HepG2 (cell line): ENCODE results near the gene ATP2C2. TPM values are rescaled to one million over a fixed set of nuclear protein-coding genes. Genes with fewer than 3 reads are reported as not detected.

Experiments used
- ATAC-seq: fragments of 200-7000 bp; cut with Tn5 transposase; 3 replicates; pipeline ENCODE4 v1.9.1; 2020; ENCODE audit warnings: mild to moderate bottlenecking, moderate library complexity
- BruUV-seq: library from RNA; stranded (reverse); fragments of 400-500 nt; replicated peaks from 2 replicates; lab custom pipeline; 2021; lab: Mats Ljungman, UMichigan
- CTCF ChIA-PET: fragments of 300-600 bp; formaldehyde crosslinking; extraction: SDS; loops from one replicate; lab custom pipeline; 2021; ENCODE audit warnings: low total read pairs, inconsistent platforms, low intra/inter-chr PET ratio; lab: Yijun Ruan, JAX
- POLR2A ChIA-PET: fragments of 350-600 bp; sonication (Branson Sonifier 250); formaldehyde crosslinking; loops from one replicate; lab custom pipeline; 2020; ENCODE audit warnings: antibody characterized with exemption, inconsistent platforms; lab: Yijun Ruan, JAX
- DNase-seq: peaks from one replicate; pipeline ENCODE4 v3.0.0-alpha.2; 2015; ENCODE audit warnings: low spot score
- FAIRE-seq: peaks from 3 replicates; lab custom pipeline; 2011; peaks lifted over from hg19 to GRCh38; lab: Jason Lieb, UNC
- H2AFZ ChIP-seq: one replicate; pipeline ENCODE4 v1.6.1; 2011; ENCODE audit warnings: low read length, inconsistent platforms
- H3K27ac ChIP-seq: fragments of 300-600 bp; 3 replicates; pipeline ENCODE4 v1.8.0; 2011; ENCODE audit warnings: mixed run types, mild to moderate bottlenecking, mixed read lengths, low read length, inconsistent platforms; ENCODE audit not compliant: insufficient read depth; ENCODE audit errors: extremely low read length
- H3K27me3 ChIP-seq, 2 experiments: fragments of 200-600 bp in 1 of 2; 2 replicates in 1 of 2; 3 replicates in 1 of 2; pipeline versions ENCODE4 v1.6.0 to v1.8.0; 2011; ENCODE audit warnings: low read length in 2 of 2, mild to moderate bottlenecking in 2 of 2, moderate library complexity in 2 of 2, inconsistent platforms in 1 of 2; ENCODE audit not compliant: insufficient read depth in 2 of 2, control insufficient read depth in 1 of 2
- H3K36me3 ChIP-seq, 2 experiments: fragments of 200-600 bp in 1 of 2; replicated peaks in 1 of 2; 2 replicates in 1 of 2; 3 replicates in 1 of 2; pipeline versions ENCODE4 v1.5.1 to v1.8.0; 2011; ENCODE audit warnings: low read length in 2 of 2, inconsistent platforms in 1 of 2; ENCODE audit not compliant: insufficient read depth in 2 of 2, control insufficient read depth in 1 of 2
- H3K4me1 ChIP-seq: 2 replicates; pipeline ENCODE4 v1.5.1; 2012; ENCODE audit warnings: low read length, inconsistent platforms; ENCODE audit not compliant: insufficient read depth
- H3K4me2 ChIP-seq: 2 replicates; pipeline ENCODE4 v1.6.0; 2011; ENCODE audit warnings: low read depth, low read length, inconsistent platforms
- H3K4me3 ChIP-seq, 3 experiments: fragments of 200-600 bp in 1 of 3; sonication (generic), shearing (Covaris generic) in 1 of 3; replicated peaks in 1 of 3; 2 replicates each; pipeline ENCODE4 v1.5.1; 2011 to 2016; ENCODE audit warnings: low read length in 3 of 3, inconsistent platforms in 2 of 3, low read depth in 2 of 3, mild to moderate bottlenecking in 2 of 3, control low read depth in 1 of 3, mixed read lengths in 1 of 3; ENCODE audit not compliant: insufficient read depth in 1 of 3
- H3K79me2 ChIP-seq: one replicate; pipeline ENCODE4 v1.6.1; 2011; ENCODE audit warnings: low read length, inconsistent platforms; ENCODE audit not compliant: insufficient read depth
- H3K9ac ChIP-seq: 2 replicates; pipeline ENCODE4 v1.6.0; 2011; ENCODE audit warnings: mild to moderate bottlenecking, low read depth, low read length, inconsistent platforms; ENCODE audit not compliant: insufficient read depth
- H3K9me3 ChIP-seq: 2 replicates; pipeline ENCODE4 v1.5.1; 2012; ENCODE audit warnings: mild to moderate bottlenecking, low read length
- H4K20me1 ChIP-seq: 2 replicates; pipeline ENCODE4 v1.6.0; 2011; ENCODE audit warnings: inconsistent platforms, mild to moderate bottlenecking, low read length, moderate library complexity; ENCODE audit not compliant: insufficient read depth
- ARHGAP35 ChIP-seq: sonication (generic); formaldehyde crosslinking; IDR thresholded peaks from 2 replicates; pipeline ENCODE4 v1.9.0; 2022; ENCODE audit warnings: mild to moderate bottlenecking, inconsistent platforms, moderate library complexity, missing genetic modification reagents, borderline replicate concordance
- ATF6 ChIP-seq: sonication (generic); formaldehyde crosslinking; conservative IDR thresholded peaks from 2 replicates; pipeline ENCODE4 v1.4.0; 2020; ENCODE audit warnings: missing genetic modification reagents
- DMTF1 ChIP-seq: sonication (generic); formaldehyde crosslinking; IDR thresholded peaks from 2 replicates; pipeline ENCODE4 v1.4.0; 2020; ENCODE audit warnings: mild to moderate bottlenecking, missing genetic modification reagents
- E2F1 ChIP-seq: sonication (generic); formaldehyde crosslinking; IDR thresholded peaks from 2 replicates; pipeline ENCODE4 v1.5.0; 2020; ENCODE audit warnings: missing genetic modification reagents
- EEA1 ChIP-seq: sonication (generic); formaldehyde crosslinking; IDR thresholded peaks from 2 replicates; pipeline ENCODE4 v1.5.1; 2020; ENCODE audit warnings: mild to moderate bottlenecking, missing genetic modification reagents, borderline replicate concordance
- ETV6 ChIP-seq: sonication (generic); formaldehyde crosslinking; conservative IDR thresholded peaks from 2 replicates; pipeline ENCODE4 v1.4.0; 2020; ENCODE audit warnings: missing genetic modification reagents
- FIP1L1 ChIP-seq: fragments of 200-400 bp; formaldehyde crosslinking; IDR thresholded peaks from 2 replicates; pipeline ENCODE4 v1.6.1; 2018; ENCODE audit warnings: low read depth, mild to moderate bottlenecking, low read length, moderate library complexity, borderline replicate concordance; ENCODE audit not compliant: insufficient read depth
- FOXO1 ChIP-seq: sonication (generic); formaldehyde crosslinking; IDR thresholded peaks from 2 replicates; pipeline ENCODE4 v1.4.0; 2020; ENCODE audit warnings: missing genetic modification reagents
- GABPB1 ChIP-seq: IDR thresholded peaks from 2 replicates; pipeline ENCODE4 v1.6.1; 2016; ENCODE audit warnings: mild to moderate bottlenecking, missing genetic modification reagents, moderate library complexity, missing compliant biosample characterization
- GZF1 ChIP-seq: sonication (generic); formaldehyde crosslinking; IDR thresholded peaks from 2 replicates; pipeline ENCODE4 v1.5.1; 2020; ENCODE audit warnings: mild to moderate bottlenecking, missing genetic modification reagents
- KAT2B ChIP-seq: fragments of 150-350 bp; IDR thresholded peaks from 2 replicates; pipeline ENCODE4 v1.6.1; 2014; ENCODE audit warnings: low read depth, low read length, borderline replicate concordance
- NFKB2 ChIP-seq: sonication (generic); formaldehyde crosslinking; IDR thresholded peaks from 2 replicates; pipeline ENCODE4 v1.4.0; 2020; ENCODE audit warnings: missing genetic modification reagents, borderline replicate concordance
- PHF21A ChIP-seq: sonication (generic); formaldehyde crosslinking; IDR thresholded peaks from 2 replicates; pipeline ENCODE4 v1.5.0; 2020; ENCODE audit warnings: mild to moderate bottlenecking, missing genetic modification reagents
- RFXAP ChIP-seq: sonication (generic); formaldehyde crosslinking; IDR thresholded peaks from 2 replicates; pipeline ENCODE4 v1.4.0; 2020; ENCODE audit warnings: missing genetic modification reagents, borderline replicate concordance
- SIN3A ChIP-seq: IDR thresholded peaks from 2 replicates; pipeline ENCODE4 v1.6.1; 2011; ENCODE audit warnings: low read depth, mild to moderate bottlenecking, control low read depth, low read length, borderline replicate concordance
- ZNF260 ChIP-seq: sonication (generic); formaldehyde crosslinking; IDR thresholded peaks from 2 replicates; pipeline ENCODE4 v1.4.0; 2020; ENCODE audit warnings: missing genetic modification reagents, low read depth, mild to moderate bottlenecking, borderline replicate concordance
- ZNF598 ChIP-seq: sonication (generic); formaldehyde crosslinking; IDR thresholded peaks from 2 replicates; pipeline ENCODE4 v1.5.1; 2020; ENCODE audit warnings: mild to moderate bottlenecking, missing genetic modification reagents, borderline replicate concordance
- ZNF614 ChIP-seq: IDR thresholded peaks from 2 replicates; pipeline ENCODE4 v1.6.1; 2018; ENCODE audit warnings: missing biosample characterization, missing genetic modification reagents, inconsistent platforms, borderline replicate concordance
- ZNF891 ChIP-seq: sonication (generic); formaldehyde crosslinking; IDR thresholded peaks from 2 replicates; pipeline ENCODE4 v1.5.0; 2020; ENCODE audit warnings: mild to moderate bottlenecking, missing genetic modification reagents
- ZSCAN21 ChIP-seq: sonication (generic); formaldehyde crosslinking; IDR thresholded peaks from 2 replicates; pipeline ENCODE4 v1.8.0; 2022; ENCODE audit warnings: mild to moderate bottlenecking, missing genetic modification reagents, moderate library complexity, borderline replicate concordance
- WGBS: methylation state at CpG from one replicate; pipeline ENCODE4 v1.1.6; 2017; ENCODE audit warnings: low lambda C conversion rate; 5-methylcytosine and 5-hydroxymethylcytosine counted together
- in situ Hi-C: cut with HindIII; loops from 2 replicates; pipeline ENCODE4 v1.10.0; 2017; ENCODE audit warnings: low pct_unique_long_range_greater_than_20kb; ENCODE audit not compliant: extremely low pct_ligation_motif_present
- intact Hi-C: fragments of 100-400 bp; cut with micrococcal nuclease; formaldehyde crosslinking; loops from one replicate; pipeline ENCODE4 v1.10.0; 2022; ENCODE audit not compliant: unreplicated experiment
- polyA plus RNA-seq, 8 experiments: library from polyadenylated mRNA; depleted of rRNA in 3 of 8; stranded (reverse) in 7 of 8; unstranded in 1 of 8; fragments of >200 nt; fragmentation: Illumina TruSeq in 4 of 8; extraction: Trizol in 4 of 8; gene quantifications; 2 replicates each; pipeline versions ENCODE4 v1.2.1 to v1.2.3, GENCODE V29; 2011 to 2016; ENCODE audit warnings: low read depth in 4 of 8, missing spikeins in 1 of 8, mixed read lengths in 1 of 8; ENCODE audit not compliant: insufficient read depth in 1 of 8
- total RNA-seq, 5 experiments: library from RNA; depleted of rRNA; stranded (reverse); fragments of >200 nt; fragmentation: Illumina TruSeq; extraction: Trizol; gene quantifications; 2 replicates each; pipeline ENCODE4 v1.2.3, GENCODE V29; 2016; ENCODE audit warnings: low read depth in 1 of 5

The ATP2C2 gene
- total and polyA plus RNA-seq, 2 of the 13 experiments (the other 11 are each of a cell fraction or from before 2014, with no cell fraction given): 0.07 TPM; not detected in 1

- TF ChIP-seq DMTF1: no peak
- TF ChIP-seq ZSCAN21 (CRISPR knock-in tag): no peak
- no peak for TF ChIP-seq GZF1 (CRISPR knock-in tag)
- TF ChIP-seq ZNF260: no peak
- no peak for TF ChIP-seq ZNF598 (CRISPR knock-in tag)
- TF ChIP-seq PHF21A: no peak
- no peak for TF ChIP-seq RFXAP (CRISPR knock-in tag)
- no peak for TF ChIP-seq ZNF614 (CRISPR knock-in tag)
Measured at GRCh38 chr16:84380405-84380804, 12.1 kb downstream of the ATP2C2 start (continued).

GRCh38 chr16:84382396-84382795 lies 14.1 kb downstream of the ATP2C2 start:
- FAIRE-seq: no peak
- no peak for TF ChIP-seq SIN3A
- TF ChIP-seq NFKB2: no peak
- TF ChIP-seq EEA1 (CRISPR knock-in tag): no peak
- no peak for TF ChIP-seq ARHGAP35 (CRISPR knock-in tag)
- no peak for TF ChIP-seq ATF6 (CRISPR knock-in tag)
- TF ChIP-seq KAT2B: no peak
- no peak for TF ChIP-seq GABPB1 (CRISPR knock-in tag)
- TF ChIP-seq FIP1L1: no peak
- TF ChIP-seq FOXO1 (CRISPR knock-in tag): no peak
- no peak for TF ChIP-seq E2F1 (CRISPR knock-in tag)
- no peak for TF ChIP-seq ETV6 (CRISPR knock-in tag)
- TF ChIP-seq ZNF891 (CRISPR knock-in tag): no peak

More at GRCh38 chr16:84382396-84382795, 14.1 kb downstream of the ATP2C2 start:
- intact Hi-C loops: no loop called here
- no peak overlapping the region for H2AFZ ChIP-seq
- 44% methylated on average over 4 of the region's 4 CpGs for WGBS
- no peaks in the 10 kb centered on the region for H4K20me1 ChIP-seq
- H3K4me1 ChIP-seq: no peaks in the 10 kb centered on the region
- in situ Hi-C loops: no loop called here
- H3K4me2 ChIP-seq: no peak overlapping the region
- no peak for ATAC-seq
- DNase-seq: no peak
- H3K27ac ChIP-seq: no peak overlapping the region
- peaks cover 12% of the 10 kb centered on the region for H3K9me3 ChIP-seq
- H3K9ac ChIP-seq: no peak overlapping the region
- H3K4me3 ChIP-seq: no peak overlapping the region
- BruUV-seq: no TSS peak
- no peaks in the 10 kb centered on the region for H3K36me3 ChIP-seq
- H3K79me2 ChIP-seq: no peaks in the 10 kb centered on the region
- H3K27me3 ChIP-seq: peaks cover 8 to 40% of the 10 kb centered on the region in 2 experiments; a peak in 3 of 5 replicates
- POLR2A ChIA-PET: no interaction called here
- CTCF ChIA-PET: no interaction called here
